Measurements from ENCODE around the gene RHOBTB3.
"Not testable (repeated sequence)": the region's sequence is repeated elsewhere in the genome, so short reads cannot be mapped to it uniquely, and the experiment has no call there.

GRCh38 chr5:95707534-95708188 is 23.5 kb upstream of the RHOBTB3 start:
- not testable (repeated sequence) for TF ChIP-seq CTCF, EP300, POLR2AphosphoS5, POLR2A (IDR thresholded peaks at IDR 0.05)
